Measurements from ENCODE around the gene SNX25. TPM values are rescaled to one million over a fixed set of nuclear protein-coding genes. Genes with fewer than 3 reads are reported as not detected.

Gene SNX25
- polyA plus RNA-seq, 1 donor (not counting 4 experiments of a cell fraction or from before 2014, with no cell fraction given) = 5.0 TPM

DNA sequence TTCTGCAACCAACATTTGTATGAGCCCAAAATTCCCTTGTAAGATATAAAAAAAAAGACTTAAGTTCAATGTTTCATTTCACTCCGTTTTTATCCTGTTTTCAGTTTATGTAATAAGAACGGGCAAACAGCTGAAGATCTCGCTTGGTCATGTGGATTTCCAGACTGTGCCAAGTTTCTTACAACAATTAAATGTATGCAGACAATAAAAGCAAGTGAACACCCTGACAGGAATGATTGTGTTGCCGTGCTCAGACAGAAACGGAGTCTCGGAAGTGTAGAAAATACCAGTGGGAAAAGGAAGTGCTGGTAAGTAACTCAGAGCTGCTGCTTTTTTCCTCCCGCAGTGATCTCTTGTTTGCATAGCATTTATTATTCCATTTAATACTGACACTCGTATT, 190.1 kb downstream of the SNX25 start:
- FAIRE-seq = no peak
- H3K36me3 ChIP-seq (ENCODE audit: control insufficient read depth in 2 of 2, extremely low read depth in 1 of 2, insufficient read depth in 2 of 2, low read length in 2 of 2) = peaks cover 4 to 5% of the 10 kb centered on the region in 2 experiments
- H4K20me1 ChIP-seq (ENCODE audit: control insufficient read depth, extremely low read depth, insufficient read depth, low read length) = no peaks in the 10 kb centered on the region
- no peak for TF ChIP-seq EZH2 (IDR thresholded peaks at IDR 0.05; ENCODE audit: low read length)
- TF ChIP-seq, protein P1, sequence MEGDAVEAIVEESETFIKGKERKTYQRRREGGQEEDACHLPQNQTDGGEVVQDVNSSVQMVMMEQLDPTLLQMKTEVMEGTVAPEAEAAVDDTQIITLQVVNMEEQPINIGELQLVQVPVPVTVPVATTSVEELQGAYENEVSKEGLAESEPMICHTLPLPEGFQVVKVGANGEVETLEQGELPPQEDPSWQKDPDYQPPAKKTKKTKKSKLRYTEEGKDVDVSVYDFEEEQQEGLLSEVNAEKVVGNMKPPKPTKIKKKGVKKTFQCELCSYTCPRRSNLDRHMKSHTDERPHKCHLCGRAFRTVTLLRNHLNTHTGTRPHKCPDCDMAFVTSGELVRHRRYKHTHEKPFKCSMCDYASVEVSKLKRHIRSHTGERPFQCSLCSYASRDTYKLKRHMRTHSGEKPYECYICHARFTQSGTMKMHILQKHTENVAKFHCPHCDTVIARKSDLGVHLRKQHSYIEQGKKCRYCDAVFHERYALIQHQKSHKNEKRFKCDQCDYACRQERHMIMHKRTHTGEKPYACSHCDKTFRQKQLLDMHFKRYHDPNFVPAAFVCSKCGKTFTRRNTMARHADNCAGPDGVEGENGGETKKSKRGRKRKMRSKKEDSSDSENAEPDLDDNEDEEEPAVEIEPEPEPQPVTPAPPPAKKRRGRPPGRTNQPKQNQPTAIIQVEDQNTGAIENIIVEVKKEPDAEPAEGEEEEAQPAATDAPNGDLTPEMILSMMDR (optimal IDR thresholded peaks at IDR 0.05 in 1 of 3, IDR thresholded peaks at IDR 0.05 in 1 of 3, conservative IDR thresholded peaks at IDR 0.05 in 1 of 3; ENCODE audit: extremely low read depth in 1 of 3, insufficient read depth in 2 of 3, low read length in 3 of 3) = no peak
- DNase-seq (ENCODE audit: low read depth, low spot score) = no peak
- H2AFZ ChIP-seq (ENCODE audit: control insufficient read depth, low read length) = no peak overlapping the region
- no peaks in the 10 kb centered on the region for H3K79me2 ChIP-seq (ENCODE audit: control insufficient read depth, insufficient read depth, low read length)
- no peak overlapping the region for H3K4me3 ChIP-seq (ENCODE audit: control insufficient read depth in 2 of 3, extremely low read depth in 1 of 3, insufficient read depth in 2 of 3, low read depth in 1 of 3, low read length in 3 of 3)
- H3K27me3 ChIP-seq (ENCODE audit: control insufficient read depth, extremely low read depth, insufficient read depth, low read length) = no peaks in the 10 kb centered on the region
- no peaks in the 10 kb centered on the region for H3K9me1 ChIP-seq (ENCODE audit: control insufficient read depth, extremely low read depth, insufficient read depth, low read length)
- no peak overlapping the region for H3K9ac ChIP-seq (ENCODE audit: control insufficient read depth, extremely low read depth, insufficient read depth, low read length)
- H3K4me1 ChIP-seq (ENCODE audit: control insufficient read depth, extremely low read depth, insufficient read depth, low read length) = peaks cover 16% of the 10 kb centered on the region
- H3K27ac ChIP-seq (ENCODE audit: control insufficient read depth, insufficient read depth, low read length) = no peak overlapping the region
- peak overlapping the region; percentile 29 for H3K4me2 ChIP-seq (ENCODE audit: control insufficient read depth, extremely low read depth, insufficient read depth, low read depth, low read length)
- H3K9me3 ChIP-seq (ENCODE audit: control insufficient read depth, low read depth, low read length) = no peaks in the 10 kb centered on the region
- dilution Hi-C loops (cut with MboI; ENCODE audit: extremely low pct_ligation_motif_present, low sequenced_read_pairs) = no loop called here

DNA sequence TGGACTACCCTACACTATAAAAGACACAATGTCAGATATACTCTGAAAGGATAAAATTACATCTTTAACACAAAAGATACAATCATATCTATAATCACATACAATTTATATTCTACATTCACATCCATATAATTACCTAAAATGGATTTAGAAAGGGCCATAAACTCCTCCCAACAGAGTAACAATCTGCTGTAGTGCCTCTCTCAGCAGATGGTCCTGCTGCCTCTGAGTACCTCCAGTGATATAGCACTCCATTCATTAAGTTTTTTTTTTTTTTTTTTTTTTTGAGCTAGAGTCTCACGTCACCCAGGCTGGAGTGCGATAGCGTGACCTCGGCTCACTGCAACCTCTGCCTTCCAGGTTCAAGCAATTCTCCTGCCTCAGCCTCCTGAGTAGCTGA, 194.6 kb downstream of the SNX25 start:
- no peak for FAIRE-seq
- H3K9ac ChIP-seq (ENCODE audit: control insufficient read depth, extremely low read depth, insufficient read depth, low read length) = no peak overlapping the region
- no peak overlapping the region for H3K4me2 ChIP-seq (ENCODE audit: control insufficient read depth, extremely low read depth, insufficient read depth, low read depth, low read length)
- no peaks in the 10 kb centered on the region for H3K79me2 ChIP-seq (ENCODE audit: control insufficient read depth, insufficient read depth, low read length)
- no peak for TF ChIP-seq EZH2 (IDR thresholded peaks at IDR 0.05; ENCODE audit: low read length)
- TF ChIP-seq, protein P1 (optimal IDR thresholded peaks at IDR 0.05 in 1 of 3, IDR thresholded peaks at IDR 0.05 in 1 of 3, conservative IDR thresholded peaks at IDR 0.05 in 1 of 3; ENCODE audit: extremely low read depth in 1 of 3, insufficient read depth in 2 of 3, low read length in 3 of 3) = no peak
- no peak overlapping the region for H3K4me3 ChIP-seq (ENCODE audit: control insufficient read depth in 2 of 3, extremely low read depth in 1 of 3, insufficient read depth in 2 of 3, low read depth in 1 of 3, low read length in 3 of 3)
- no peaks in the 10 kb centered on the region for H4K20me1 ChIP-seq (ENCODE audit: control insufficient read depth, extremely low read depth, insufficient read depth, low read length)
- H3K9me3 ChIP-seq (ENCODE audit: control insufficient read depth, low read depth, low read length) = no peaks in the 10 kb centered on the region
- H2AFZ ChIP-seq (ENCODE audit: control insufficient read depth, low read length) = no peak overlapping the region
- H3K27ac ChIP-seq (ENCODE audit: control insufficient read depth, insufficient read depth, low read length) = no peak overlapping the region
- no peaks in the 10 kb centered on the region for H3K27me3 ChIP-seq (ENCODE audit: control insufficient read depth, extremely low read depth, insufficient read depth, low read length)
- peaks cover 4 to 5% of the 10 kb centered on the region in 2 experiments for H3K36me3 ChIP-seq (ENCODE audit: control insufficient read depth in 2 of 2, extremely low read depth in 1 of 2, insufficient read depth in 2 of 2, low read length in 2 of 2)
- no peak for DNase-seq (ENCODE audit: low read depth, low spot score)
- H3K9me1 ChIP-seq (ENCODE audit: control insufficient read depth, extremely low read depth, insufficient read depth, low read length) = no peaks in the 10 kb centered on the region
- dilution Hi-C loops (cut with MboI; ENCODE audit: extremely low pct_ligation_motif_present, low sequenced_read_pairs) = no loop called here
- H3K4me1 ChIP-seq (ENCODE audit: control insufficient read depth, extremely low read depth, insufficient read depth, low read length) = no peaks in the 10 kb centered on the region
